ENCODE measurements around the gene MRTFB.

MRTFB gene

DNA sequence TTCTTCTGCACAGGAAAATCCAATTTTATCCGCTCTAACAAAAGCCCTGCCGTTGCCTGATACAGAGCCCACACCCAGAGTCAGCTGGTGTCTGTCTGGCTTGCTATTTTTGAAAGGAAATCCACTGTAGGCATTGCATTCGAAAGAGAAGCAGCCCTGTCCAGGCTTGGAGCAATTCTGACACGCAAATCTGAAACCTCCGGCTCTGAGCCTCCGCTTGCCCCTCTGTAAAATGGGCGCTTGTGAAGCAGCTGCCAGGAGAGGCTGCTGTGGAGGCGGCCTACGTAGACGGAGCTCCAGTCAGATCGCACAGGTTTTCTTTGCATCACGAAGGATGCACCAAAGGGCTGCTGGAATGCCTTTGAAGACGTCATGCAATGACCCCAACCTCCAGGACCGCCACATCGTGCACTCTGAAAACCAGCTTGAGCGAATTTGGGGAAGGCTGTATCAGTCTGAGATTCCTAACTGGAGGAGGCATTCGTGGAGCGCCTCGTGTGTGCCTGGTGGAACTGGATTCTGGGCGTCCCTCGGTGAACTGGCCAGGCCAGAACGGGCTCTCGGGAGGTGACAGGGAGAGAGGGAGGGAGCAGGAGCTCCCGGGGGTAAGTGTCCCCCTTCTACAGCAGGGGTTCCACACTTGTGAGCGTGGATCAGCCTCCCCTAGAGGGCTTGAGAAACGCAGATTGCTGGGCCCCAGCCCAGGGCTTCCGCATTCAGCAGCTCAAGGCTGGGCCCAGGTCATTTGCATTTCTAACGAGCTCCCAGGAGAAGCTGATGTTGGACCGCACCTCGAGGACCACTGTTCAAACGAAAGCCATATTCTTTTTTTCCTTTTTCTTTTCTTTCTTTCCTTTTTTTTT lies 215.5 kb downstream of the MRTFB start:
- FAIRE-seq (no peak), DNase-seq (ENCODE audit: insufficient read length, low spot score) (no peak)
- no peak for TF ChIP-seq POLR2A (IDR thresholded peaks at IDR 0.05; ENCODE audit: low read depth, low read length)

DNA sequence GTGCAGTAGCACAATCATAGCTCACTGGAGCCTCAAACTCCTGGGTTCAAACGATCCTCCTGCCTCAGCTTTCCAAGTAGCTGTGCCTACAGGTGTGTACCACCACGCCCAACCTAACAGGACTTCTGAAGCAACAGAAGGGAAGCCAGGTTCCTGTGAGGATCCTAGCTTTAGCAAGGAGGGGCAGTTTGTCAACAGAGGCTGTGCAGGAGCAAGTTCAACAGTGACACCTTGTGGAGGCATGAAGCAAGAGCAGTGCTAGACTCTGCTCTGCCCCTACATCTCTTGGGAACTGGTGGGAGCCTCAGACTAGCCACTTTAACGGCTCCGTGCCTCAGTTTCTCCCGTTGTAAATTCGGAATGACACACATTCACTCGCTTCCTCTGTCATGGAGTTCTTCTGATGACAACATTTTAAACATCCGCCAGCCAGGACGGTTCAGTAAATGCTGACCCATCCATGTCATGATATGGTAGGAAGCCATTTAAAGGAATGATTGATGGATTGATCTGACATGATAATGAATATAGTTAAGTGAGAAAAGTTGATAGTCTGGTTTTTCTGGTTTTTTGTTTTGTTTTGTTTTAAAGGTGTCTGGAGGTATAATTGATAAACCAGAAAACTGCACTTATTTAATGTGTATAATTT lies 218.7 kb downstream of the MRTFB start:
- no peak for FAIRE-seq
- TF ChIP-seq POLR2A (IDR thresholded peaks at IDR 0.05; ENCODE audit: low read depth, low read length) = no peak
- DNase-seq (ENCODE audit: insufficient read length, low spot score) = peak; percentile 51

DNA sequence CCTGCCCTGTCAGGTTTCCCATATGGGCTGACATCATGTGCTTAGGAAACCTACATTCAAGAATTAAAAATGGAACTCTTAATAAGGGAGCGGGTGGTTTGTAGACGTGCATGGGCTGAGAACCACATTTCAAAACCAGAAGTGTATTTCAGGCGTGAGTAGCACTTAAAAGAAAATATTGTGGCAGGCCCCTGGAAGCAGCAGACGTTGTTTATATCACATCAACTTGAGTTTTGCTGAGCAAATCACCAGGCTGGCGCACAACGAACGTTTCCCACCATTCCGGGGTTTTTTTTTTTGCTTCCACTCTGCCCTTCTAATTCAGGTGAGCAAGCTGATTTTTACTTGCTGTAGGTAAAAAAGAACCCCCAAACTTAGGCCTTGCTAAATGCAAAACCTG lies 220.2 kb downstream of the MRTFB start:
- no peak for FAIRE-seq
- TF ChIP-seq POLR2A (IDR thresholded peaks at IDR 0.05; ENCODE audit: low read depth, low read length) = no peak
- no peak for DNase-seq (ENCODE audit: insufficient read length, low spot score)

DNA sequence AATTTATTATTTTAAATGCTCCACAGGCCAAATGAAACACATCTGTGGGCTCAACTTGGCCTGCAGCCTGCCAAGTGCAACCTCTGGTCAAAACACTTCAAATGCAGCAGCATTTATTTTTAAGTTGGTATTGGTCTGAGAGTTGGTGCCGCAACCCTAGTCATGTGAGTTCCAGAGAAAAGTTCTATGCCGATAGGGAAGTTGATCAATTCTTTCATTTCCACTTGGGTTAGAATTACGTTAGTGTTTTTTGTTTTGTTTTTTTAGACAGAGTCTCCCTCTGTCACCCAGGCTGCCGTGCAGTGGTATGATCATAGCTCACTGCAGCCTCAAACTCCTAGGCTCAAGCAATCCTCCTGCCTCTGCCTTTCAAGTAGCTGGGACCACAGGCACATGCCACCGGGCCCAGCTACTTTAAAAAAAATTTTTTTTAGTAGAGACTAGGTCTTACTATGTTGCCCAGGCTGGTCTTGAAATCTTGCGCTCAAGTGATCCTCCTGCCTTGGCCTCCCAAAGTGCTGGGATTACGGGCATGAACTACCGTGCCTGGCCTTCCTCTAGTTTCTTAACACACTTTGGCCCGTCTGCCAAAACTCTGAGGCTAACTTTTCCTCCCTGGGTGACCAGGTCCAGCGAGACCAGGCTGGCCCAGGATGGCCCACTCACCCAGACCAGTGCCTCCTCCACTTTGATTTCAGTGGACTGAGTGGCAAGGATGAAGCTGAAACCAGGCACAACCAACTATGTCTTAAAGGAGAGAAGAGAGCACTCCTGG lies 221.1 kb downstream of the MRTFB start:
- FAIRE-seq = no peak
- no peak for DNase-seq (ENCODE audit: insufficient read length, low spot score)

DNA sequence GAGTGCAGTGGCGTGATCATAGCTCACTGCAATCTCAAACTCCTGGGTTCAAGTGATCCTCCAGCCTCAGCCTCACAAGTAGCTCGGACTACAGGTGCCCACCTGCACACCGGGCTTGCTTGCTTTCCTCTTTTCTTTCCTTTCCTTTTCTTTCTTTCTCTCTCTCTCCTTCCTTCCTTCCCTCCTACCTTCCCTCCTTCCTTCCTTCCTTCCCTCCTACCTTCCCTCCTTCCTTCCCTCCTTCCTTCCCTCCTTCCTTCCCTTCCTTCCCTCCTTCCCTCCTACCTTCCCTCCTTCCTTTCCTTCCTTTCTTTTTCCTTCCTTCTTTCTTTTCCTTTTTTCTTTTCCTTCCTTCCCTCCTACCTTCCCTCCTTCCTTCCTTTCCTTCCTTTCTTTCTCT lies 225.5 kb downstream of the MRTFB start:
- DNase-seq (ENCODE audit: insufficient read length, low spot score) (no peak), FAIRE-seq (no peak)
- TF ChIP-seq POLR2A (IDR thresholded peaks at IDR 0.05; ENCODE audit: low read depth, low read length) = no peak

More for the DNA sequence above, 221.1 kb downstream of the MRTFB start:
- no peak for TF ChIP-seq POLR2A (IDR thresholded peaks at IDR 0.05; ENCODE audit: low read depth, low read length)

DNA sequence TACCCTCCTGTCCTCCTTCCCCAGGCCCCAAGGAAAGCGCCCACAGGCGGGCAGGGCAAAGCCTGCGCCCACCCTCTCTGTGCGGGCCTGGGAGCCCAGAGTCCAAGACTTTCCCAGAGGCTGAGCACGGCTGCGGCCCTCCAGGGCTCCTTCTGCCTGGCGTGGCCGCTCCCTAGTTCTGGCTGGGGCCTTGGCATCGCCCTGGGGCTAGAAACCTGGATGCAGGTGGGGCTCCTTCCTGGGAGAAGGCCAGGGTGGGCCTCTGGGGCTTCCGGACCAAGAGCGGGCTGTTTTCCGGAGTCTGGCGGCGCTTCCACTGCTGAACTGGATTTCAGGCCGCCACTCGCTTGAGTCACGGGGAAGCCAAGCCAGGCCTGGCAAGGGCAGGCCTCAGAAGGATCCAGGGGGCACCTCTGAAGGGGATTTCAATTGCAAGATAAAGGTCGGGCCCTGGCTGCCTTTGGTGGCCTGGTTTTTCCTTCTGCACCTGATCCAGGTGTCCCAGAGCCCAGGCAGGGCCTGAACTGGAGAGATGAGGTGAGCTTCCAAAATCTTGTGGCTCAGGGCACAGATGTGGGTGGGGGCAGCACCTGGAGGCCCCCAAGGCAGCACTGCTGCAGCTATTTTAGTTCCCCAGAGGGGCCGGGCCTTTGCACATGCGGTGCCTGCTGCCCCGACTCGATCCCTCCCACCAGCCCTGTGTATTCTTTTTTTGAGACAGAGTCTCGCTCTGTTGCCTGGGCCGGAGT lies 227.4 kb downstream of the MRTFB start:
- TF ChIP-seq POLR2A (IDR thresholded peaks at IDR 0.05; ENCODE audit: low read depth, low read length) = no peak
- DNase-seq (ENCODE audit: insufficient read length, low spot score) (no peak), FAIRE-seq (no peak)

DNA sequence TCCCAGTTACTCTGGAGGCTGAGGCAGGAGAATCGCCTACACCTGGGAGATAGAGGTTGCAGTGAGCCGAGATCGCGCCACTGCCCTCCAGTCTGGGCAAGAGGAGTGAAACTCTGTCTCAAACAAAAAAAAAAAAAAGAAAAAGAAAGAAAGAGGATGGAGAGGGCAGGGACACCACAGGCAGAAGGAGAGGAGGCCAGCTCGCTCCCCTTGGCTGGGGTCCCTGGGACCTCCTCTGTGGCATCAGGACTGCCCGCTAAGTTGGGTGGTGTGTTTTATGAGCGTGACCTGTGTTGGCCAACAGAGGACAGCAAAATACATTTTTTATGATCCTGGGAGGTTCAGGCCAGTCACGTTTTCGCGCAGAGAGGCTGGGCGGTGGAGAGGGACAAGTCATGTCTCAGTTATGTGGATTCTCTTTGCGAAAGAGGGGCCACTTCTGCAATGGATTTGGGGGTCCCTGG lies 229.6 kb downstream of the MRTFB start:
- TF ChIP-seq POLR2A (IDR thresholded peaks at IDR 0.05; ENCODE audit: low read depth, low read length) = no peak
- DNase-seq (ENCODE audit: insufficient read length, low spot score) (peak; percentile 80), FAIRE-seq (peak; percentile 85)

DNA sequence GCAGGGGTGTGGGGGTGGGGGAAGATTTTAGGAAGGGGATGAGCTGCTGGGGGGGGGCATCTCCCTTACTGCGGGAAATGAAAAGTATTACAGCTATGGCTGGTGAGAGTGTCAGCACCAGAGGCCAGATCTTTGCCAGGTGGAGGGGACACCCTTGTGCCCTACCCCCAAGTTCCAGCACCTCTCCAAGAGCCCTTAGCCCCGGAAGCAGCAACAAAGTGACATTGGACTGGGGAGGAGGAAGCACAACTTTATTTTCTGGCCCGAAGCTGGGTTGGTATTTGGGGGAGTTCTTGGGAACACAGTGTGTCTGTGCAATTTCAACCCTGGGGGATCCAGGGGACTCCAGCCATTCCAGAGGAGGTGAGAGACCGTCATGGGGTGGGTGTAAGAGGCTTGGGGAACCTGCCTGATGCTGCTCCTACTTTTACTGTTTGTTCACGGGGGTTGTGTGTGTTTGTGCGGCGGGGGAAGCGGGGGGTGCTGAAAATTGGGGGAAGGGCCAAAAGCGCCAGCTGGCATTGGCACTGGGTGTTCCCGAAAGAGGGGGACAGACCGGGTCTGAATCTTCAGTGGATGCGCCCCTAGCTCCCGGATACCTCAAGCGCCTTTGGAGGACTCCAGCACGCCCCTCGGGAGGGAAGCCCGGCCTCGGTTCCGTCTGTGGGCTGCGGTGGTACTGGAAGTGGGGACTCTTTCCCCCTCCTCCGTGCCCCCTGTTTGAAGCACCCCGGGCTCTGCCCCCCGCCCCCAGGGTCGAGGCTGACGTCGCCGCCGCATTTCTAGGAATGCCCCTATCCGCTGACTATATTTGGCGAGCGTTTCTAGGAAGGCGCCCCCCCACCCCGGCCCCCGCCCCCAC lies 230.3 kb downstream of the MRTFB start:
- TF ChIP-seq POLR2A (IDR thresholded peaks at IDR 0.05; ENCODE audit: low read depth, low read length) = no peak
- DNase-seq (ENCODE audit: insufficient read length, low spot score) (peak; percentile 49), FAIRE-seq (no peak)

DNA sequence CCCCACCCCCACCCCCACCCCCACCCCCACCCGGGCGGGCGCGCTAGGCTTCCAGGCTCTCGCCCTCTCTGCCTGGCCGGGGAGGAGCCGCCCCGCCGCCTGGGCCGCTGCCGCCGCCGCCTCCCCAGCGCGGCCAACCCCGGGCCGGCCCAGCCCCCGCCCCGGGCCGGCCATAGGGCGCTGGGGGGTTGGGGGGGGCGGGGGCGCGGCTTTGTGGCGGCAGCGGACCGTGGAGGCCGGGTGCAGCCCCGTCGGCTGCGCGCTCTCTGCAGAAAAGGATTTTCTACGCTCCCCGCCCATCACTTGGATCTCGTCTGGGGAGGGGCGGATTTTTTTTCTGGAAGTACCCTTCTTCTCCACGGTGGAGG lies 230.9 kb downstream of the MRTFB start:
- peak; percentile 46; the same call in 1 of the 2 replicates for TF ChIP-seq POLR2A (IDR thresholded peaks at IDR 0.05; ENCODE audit: low read depth, low read length)
- DNase-seq (ENCODE audit: insufficient read length, low spot score) = peak; percentile 80
- FAIRE-seq = no peak

DNA sequence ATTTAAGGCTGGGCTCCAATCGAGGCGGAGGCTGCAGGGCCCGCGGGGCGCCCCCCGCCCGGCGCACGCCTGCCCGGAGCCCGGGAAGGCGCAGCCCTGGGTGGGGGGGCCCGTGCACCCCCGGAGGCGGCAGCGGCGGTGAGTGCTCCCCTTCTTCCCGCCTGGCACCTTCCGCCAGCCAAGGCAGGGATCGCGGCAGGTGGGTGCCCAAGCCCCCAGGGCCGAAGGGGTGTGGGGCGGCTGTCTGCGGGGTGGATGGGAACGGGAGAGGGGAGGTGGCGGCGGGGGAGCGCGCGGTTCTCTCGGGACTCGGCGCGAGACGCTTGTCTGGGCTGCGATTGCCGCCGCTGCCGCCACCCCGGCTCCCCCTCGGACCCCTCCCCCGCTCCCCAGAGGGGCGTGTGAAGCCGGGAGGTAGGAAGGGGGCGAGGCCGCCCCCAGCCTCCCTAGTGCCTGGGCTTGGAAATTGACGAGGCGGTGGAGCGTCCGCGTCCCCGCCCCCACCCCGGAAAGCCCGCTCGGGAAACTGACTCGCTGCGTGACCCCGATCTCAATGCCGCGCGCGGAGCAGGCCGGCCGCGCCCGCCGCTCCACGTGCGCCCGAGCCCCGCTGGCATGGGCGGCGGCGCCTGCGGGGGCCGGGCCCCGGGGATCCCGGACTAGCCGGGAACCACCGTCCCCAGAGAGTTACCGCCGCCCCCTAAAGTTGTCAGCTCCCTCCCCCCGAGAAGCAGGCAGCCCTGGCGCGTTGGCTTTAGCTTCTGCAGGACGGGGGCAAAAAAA lies 231.5 kb downstream of the MRTFB start:
- peak; percentile 51 for DNase-seq (ENCODE audit: insufficient read length, low spot score)
- no peak for FAIRE-seq
- no peak for TF ChIP-seq POLR2A (IDR thresholded peaks at IDR 0.05; ENCODE audit: low read depth, low read length)

DNA sequence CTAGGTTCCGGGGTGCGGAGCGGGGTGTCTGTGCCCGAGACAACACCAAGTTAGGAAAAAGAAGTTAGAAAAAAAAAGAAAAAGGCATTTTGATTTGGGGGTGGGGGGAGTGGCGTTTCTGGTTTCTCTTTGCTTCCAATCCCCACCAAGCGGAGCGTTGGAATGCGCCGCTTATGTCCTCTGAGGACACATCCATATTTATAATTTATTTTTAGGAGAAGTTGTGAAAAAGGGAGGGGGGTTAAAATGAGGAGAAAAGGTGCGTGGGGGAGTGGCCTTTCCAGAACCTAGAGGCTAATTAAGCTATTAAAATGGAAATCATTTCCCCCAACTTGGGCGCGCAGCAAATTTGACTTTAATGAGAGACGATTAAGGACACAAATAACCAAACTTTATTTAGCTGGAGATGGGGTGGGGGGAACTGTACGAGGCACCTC lies 232.1 kb downstream of the MRTFB start:
- TF ChIP-seq POLR2A (IDR thresholded peaks at IDR 0.05; ENCODE audit: low read depth, low read length) = no peak
- FAIRE-seq (no peak), DNase-seq (ENCODE audit: insufficient read length, low spot score) (no peak)

Measured in H54 (cell line).